ENCODE results near the gene CNST.
"Not testable (repeated sequence)": the region's sequence is repeated elsewhere in the genome, so short reads cannot be mapped to it uniquely, and the experiment has no call there.

CNST gene

DNA sequence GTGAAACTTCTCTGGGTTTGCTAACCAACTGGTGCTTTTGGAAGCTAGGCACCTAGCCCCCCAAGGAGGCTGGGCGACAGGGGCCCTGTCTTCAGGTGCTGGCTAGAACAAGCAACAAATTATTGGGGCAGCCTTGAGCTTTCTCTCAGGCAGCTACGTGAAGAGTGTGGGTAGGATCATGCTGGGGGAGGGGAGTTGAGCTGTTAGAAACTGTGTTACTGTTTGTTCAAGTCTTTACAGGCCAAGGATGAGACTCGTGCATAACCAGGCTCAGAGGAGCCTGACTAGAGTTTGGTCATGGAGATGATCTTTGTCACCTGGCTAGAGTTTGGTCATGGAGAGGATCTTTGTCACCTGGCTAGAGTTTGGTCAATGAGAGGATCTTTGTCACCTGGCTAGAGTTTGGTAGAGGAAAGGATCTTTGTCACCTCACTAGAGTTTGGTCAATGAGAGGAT, 145.3 kb downstream of the CNST start:
- no peak for DNase-seq

DNA sequence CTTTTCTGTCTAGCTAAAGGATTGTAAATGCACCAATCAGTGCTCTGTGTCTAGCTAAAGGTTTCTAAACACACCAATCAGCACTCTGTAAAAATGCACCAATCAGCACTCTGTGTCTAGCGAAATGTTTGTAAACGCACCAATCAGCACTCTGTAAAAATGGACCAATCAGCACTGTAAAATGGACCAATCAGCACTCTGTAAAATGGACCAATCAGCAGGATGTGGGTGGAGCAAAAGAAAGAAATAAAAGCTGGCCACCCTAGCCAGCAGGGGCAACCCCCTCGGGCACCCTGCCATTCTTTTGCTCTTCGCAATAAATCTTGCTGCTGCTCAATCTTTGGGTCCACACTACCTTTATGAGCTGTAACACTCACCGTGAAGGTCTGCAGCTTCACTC, 146.2 kb downstream of the CNST start:
- not testable (repeated sequence) for DNase-seq

Measured in stimulated activated CD4-positive, alpha-beta T cell treated with anti-CD3 and anti-CD28 coated beads, Interleukin-15, amount 100 ng/mL, for 24 hours (primary cell).